SU-DHL-6 (cell line): ENCODE data around the gene FHIP2A.
"Not testable (repeated sequence)": the region's sequence is repeated elsewhere in the genome, so short reads cannot be mapped to it uniquely, and the experiment has no call there.

Experiments used
- H2AFZ ChIP-seq: fragments of 200-600 bp; sonication (generic); 2 replicates; pipeline ENCODE4 v1.6.1; 2014; ENCODE audit warnings: low read depth, mild to moderate bottlenecking, moderate library complexity, mixed read lengths, antibody characterized with exemption, low read length; ENCODE audit not compliant: severe bottlenecking
- H3F3A ChIP-seq: fragments of 200-600 bp; shearing (Covaris generic); 2 replicates; pipeline ENCODE4 v1.6.0; 2016; ENCODE audit warnings: antibody characterized with exemption, mild to moderate bottlenecking; ENCODE audit not compliant: insufficient read depth
- H3K27ac ChIP-seq: fragments of 200-600 bp; sonication (generic); 2 replicates; pipeline ENCODE4 v1.5.1; 2016; ENCODE audit warnings: low read depth, mild to moderate bottlenecking, low read length, moderate library complexity, mixed read lengths
- H3K27me3 ChIP-seq: fragments of 200-600 bp; sonication (generic), shearing (Covaris generic); 2 replicates; pipeline ENCODE4 v1.6.0; 2014; ENCODE audit warnings: mild to moderate bottlenecking, low read length
- H3K36me3 ChIP-seq: fragments of 200-600 bp; sonication (generic); 2 replicates; pipeline ENCODE4 v1.6.1; 2014; ENCODE audit warnings: mild to moderate bottlenecking, low read length, mixed read lengths
- H3K4me2 ChIP-seq: fragments of 300-600, 200-600 bp; shearing (Covaris generic), sonication (generic); 2 replicates; pipeline ENCODE4 v1.6.0; 2014; ENCODE audit warnings: low read length, low read depth, mild to moderate bottlenecking; ENCODE audit not compliant: poor library complexity, severe bottlenecking
- H3K4me3 ChIP-seq: fragments of 200-600 bp; sonication (generic); 2 replicates; pipeline ENCODE4 v1.5.1; 2014; ENCODE audit warnings: antibody characterized with exemption, low read length, mild to moderate bottlenecking, mixed read lengths; ENCODE audit not compliant: insufficient read depth, poor library complexity, severe bottlenecking
- H3K79me2 ChIP-seq: fragments of 200-600 bp; sonication (generic); 2 replicates; pipeline ENCODE4 v1.6.1; 2014; ENCODE audit warnings: mild to moderate bottlenecking, low read length, moderate library complexity; ENCODE audit not compliant: insufficient read depth
- H3K9ac ChIP-seq: fragments of 200-600 bp; sonication (generic); 2 replicates; pipeline ENCODE4 v1.7.0; 2014; ENCODE audit warnings: mild to moderate bottlenecking, low read length
- H3K9me2 ChIP-seq: fragments of 200-600 bp; sonication (generic); replicated peaks from 2 replicates; pipeline ENCODE4 v1.6.1; 2014; ENCODE audit warnings: low read length; ENCODE audit not compliant: insufficient read depth
- H3K9me3 ChIP-seq: fragments of 200-600 bp; sonication (generic); 2 replicates; pipeline ENCODE4 v1.6.1; 2014; ENCODE audit warnings: low read length, mixed read lengths; ENCODE audit not compliant: insufficient read depth
- H4K20me1 ChIP-seq: fragments of 200-600 bp; sonication (generic); 2 replicates; pipeline ENCODE4 v1.6.1; 2014; ENCODE audit warnings: low read depth, mild to moderate bottlenecking, antibody characterized with exemption, low read length, moderate library complexity, mixed read lengths
- EZH2phosphoT487 ChIP-seq: fragments of 200-600 bp; sonication (generic), shearing (Covaris generic); conservative IDR thresholded peaks from 2 replicates; pipeline ENCODE4 v1.6.1; 2018; ENCODE audit warnings: mild to moderate bottlenecking, antibody characterized with exemption, low read length, moderate library complexity, mixed read lengths
- TF ChIP-seq, protein P1 (sequence below): fragments of 200-600 bp; sonication (generic); IDR thresholded peaks from one replicate; pipeline ENCODE4 v1.5.1; 2017; ENCODE audit warnings: antibody characterized with exemption, mild to moderate bottlenecking, low read length, moderate library complexity; ENCODE audit not compliant: insufficient read depth, poor library complexity, severe bottlenecking

FHIP2A gene

DNA sequence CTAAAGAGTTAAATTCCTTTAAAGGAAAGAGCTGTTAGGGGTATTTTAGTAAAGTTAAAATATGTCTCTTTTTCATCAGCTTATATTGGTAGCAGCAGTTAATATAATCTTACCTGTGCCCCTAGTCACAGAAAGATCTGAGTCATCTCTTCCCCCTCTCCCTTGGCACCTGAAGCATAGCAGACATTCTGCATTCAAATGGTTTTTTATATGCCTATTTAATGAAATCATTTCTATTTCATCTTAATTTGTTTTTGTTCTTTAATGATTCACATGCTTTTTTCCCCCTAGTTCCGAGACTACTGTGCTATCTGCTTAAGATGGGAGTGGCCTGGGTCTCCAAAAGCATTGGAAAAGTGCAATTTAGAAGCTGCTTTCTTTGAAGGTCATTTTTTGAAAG lies 33.3 kb downstream of the FHIP2A start:
- Histone ChIP-seq H3K9me2 (no peaks in the 10 kb centered on the region), H3K27ac (no peak overlapping the region), H2AFZ (no peak overlapping the region), H4K20me1 (no peaks in the 10 kb centered on the region; the same call in 1 of the 2 replicates), H3K79me2 (no peaks in the 10 kb centered on the region), H3F3A (no peaks in the 10 kb centered on the region), H3K4me3 (no peak overlapping the region), H3K9me3 (no peaks in the 10 kb centered on the region), H3K27me3 (no peaks in the 10 kb centered on the region), H3K9ac (no peak overlapping the region), H3K36me3 (no peaks in the 10 kb centered on the region), H3K4me2 (no peak overlapping the region)
- no peak for TF ChIP-seq EZH2phosphoT487
- TF ChIP-seq, protein P1, sequence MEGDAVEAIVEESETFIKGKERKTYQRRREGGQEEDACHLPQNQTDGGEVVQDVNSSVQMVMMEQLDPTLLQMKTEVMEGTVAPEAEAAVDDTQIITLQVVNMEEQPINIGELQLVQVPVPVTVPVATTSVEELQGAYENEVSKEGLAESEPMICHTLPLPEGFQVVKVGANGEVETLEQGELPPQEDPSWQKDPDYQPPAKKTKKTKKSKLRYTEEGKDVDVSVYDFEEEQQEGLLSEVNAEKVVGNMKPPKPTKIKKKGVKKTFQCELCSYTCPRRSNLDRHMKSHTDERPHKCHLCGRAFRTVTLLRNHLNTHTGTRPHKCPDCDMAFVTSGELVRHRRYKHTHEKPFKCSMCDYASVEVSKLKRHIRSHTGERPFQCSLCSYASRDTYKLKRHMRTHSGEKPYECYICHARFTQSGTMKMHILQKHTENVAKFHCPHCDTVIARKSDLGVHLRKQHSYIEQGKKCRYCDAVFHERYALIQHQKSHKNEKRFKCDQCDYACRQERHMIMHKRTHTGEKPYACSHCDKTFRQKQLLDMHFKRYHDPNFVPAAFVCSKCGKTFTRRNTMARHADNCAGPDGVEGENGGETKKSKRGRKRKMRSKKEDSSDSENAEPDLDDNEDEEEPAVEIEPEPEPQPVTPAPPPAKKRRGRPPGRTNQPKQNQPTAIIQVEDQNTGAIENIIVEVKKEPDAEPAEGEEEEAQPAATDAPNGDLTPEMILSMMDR = no peak

DNA sequence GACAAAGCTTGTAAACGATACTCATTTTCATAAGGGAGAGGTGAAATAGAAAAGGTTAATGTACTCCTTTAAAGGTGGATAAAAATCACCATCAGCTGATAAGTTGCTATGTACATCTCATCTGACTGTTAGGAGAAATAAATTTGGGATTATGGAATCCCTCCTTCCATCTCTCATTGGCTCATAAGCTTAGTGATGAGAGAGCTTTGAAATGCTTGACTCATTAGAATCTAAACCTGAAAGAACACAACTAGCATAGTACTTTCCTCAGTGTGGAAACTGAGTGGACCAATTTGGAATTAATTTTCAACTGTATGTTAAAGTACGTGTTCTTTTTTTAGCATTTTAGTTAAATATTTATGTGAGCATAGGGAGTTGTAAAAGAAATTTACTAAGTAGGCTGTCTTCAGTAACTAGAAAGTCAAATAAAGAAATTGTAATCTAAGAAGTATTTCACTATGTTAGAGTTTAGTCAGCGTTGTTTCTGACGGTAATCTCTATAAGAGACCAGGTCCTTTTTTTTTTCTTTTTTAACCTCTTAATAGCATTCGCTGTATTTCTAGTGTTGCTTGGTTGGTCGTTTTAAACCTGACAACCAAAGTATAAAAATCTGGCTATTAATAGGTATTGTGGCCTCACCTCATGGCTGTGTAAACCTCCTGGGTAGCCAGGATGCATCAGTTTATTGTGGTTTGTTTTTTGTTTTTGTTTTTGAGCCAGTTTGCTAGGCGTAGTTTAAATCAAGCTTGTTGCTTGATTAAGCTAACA lies 34.4 kb downstream of the FHIP2A start:
- no peak for TF ChIP-seq EZH2phosphoT487
- TF ChIP-seq, protein P1 = no peak
- Histone ChIP-seq H3K4me2 (no peak overlapping the region), H3K4me3 (no peak overlapping the region), H3K9me3 (no peaks in the 10 kb centered on the region), H2AFZ (no peak overlapping the region), H4K20me1 (no peaks in the 10 kb centered on the region; the same call in 1 of the 2 replicates), H3K27ac (no peak overlapping the region), H3F3A (no peaks in the 10 kb centered on the region), H3K9me2 (no peaks in the 10 kb centered on the region), H3K36me3 (no peaks in the 10 kb centered on the region), H3K9ac (no peak overlapping the region), H3K79me2 (no peaks in the 10 kb centered on the region), H3K27me3 (no peaks in the 10 kb centered on the region)

DNA sequence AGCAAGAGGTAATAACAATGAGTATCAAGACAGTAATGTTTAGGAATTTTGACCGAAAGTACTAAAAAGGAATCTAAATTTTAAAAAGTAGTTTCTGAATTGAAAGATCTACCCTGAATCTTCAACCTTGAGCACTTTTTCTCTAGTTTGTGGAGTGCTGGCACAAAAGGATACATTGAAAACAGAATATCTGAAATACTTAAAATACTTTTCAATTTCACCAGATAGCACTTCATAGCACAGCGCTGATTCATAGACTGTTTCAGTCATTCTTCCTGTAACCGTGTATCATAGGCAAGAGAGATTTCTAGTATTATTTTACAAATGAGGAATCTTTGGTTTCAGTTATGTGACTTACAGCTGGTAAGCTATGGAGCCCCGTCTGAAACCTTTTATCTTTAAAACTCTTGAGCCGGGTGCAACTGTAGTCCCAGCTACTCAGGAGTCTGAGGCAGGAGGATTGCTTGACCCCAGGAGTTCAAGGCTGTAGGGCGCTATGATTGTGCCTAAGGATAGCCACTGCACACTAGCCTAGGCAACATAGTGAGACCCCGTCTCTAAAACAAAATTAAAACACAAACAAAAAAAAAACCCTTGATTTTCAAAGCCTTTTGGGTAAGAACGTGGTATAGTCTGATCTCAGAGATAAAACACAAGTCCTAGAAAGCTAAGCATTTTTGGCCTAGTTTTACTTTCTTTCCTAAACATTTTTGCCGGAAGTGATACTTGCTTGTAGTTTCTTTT lies 35.1 kb downstream of the FHIP2A start:
- no peak for TF ChIP-seq EZH2phosphoT487
- TF ChIP-seq, protein P1 = no peak
- H4K20me1 ChIP-seq = no peaks in the 10 kb centered on the region; the same call in 1 of the 2 replicates
- no peak overlapping the region for H3K4me3 ChIP-seq
- H3F3A ChIP-seq = no peaks in the 10 kb centered on the region
- H3K79me2 ChIP-seq = no peaks in the 10 kb centered on the region
- no peaks in the 10 kb centered on the region for H3K27me3 ChIP-seq
- H3K9ac ChIP-seq = no peak overlapping the region
- no peaks in the 10 kb centered on the region for H3K9me2 ChIP-seq
- no peaks in the 10 kb centered on the region for H3K36me3 ChIP-seq
- no peaks in the 10 kb centered on the region for H3K9me3 ChIP-seq
- H2AFZ ChIP-seq = no peak overlapping the region
- no peak overlapping the region for H3K4me2 ChIP-seq
- no peak overlapping the region for H3K27ac ChIP-seq

DNA sequence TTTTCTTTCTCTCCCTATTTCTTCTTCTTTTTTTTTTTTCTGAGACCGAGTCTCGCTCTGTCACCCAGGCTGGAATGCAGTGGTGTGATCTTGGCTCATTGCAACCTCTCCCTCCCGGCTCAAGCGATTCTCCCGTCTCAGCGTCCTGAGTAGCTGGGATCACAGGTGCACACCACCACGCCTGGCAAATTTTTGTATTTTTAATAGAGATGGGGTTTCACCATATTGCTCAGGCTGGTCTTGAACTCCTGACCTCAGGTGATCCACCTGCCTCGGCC lies 35.6 kb downstream of the FHIP2A start:
- not testable (repeated sequence) for H2AFZ ChIP-seq, H4K20me1 ChIP-seq, H3K36me3 ChIP-seq, H3K4me3 ChIP-seq, H3K27me3 ChIP-seq, H3K9ac ChIP-seq, H3K27ac ChIP-seq, H3K79me2 ChIP-seq, H3K9me3 ChIP-seq, H3K9me2 ChIP-seq, H3K4me2 ChIP-seq, H3F3A ChIP-seq
